Mesodermal cell (in vitro differentiated cells): ENCODE results near the gene SPAG9.
A peak's percentile ranks its signal among the peaks of the same experiment; 100 is the strongest.
"Not testable (repeated sequence)": the region's sequence is repeated elsewhere in the genome, so short reads cannot be mapped to it uniquely, and the experiment has no call there.

Source experiments
- H3K27ac ChIP-seq: 2 replicates; pipeline ENCODE4 v1.7.0; 2013; ENCODE audit warnings: mild to moderate bottlenecking, low read depth, low read length, moderate library complexity; ENCODE audit not compliant: severe bottlenecking
- H3K36me3 ChIP-seq: 2 replicates; pipeline ENCODE4 v1.7.1; 2013; ENCODE audit warnings: mild to moderate bottlenecking, low read length, moderate library complexity; ENCODE audit not compliant: control insufficient read depth, insufficient read depth
- H3K4me1 ChIP-seq: one replicate; pipeline ENCODE4 v1.7.1; 2013; ENCODE audit warnings: mild to moderate bottlenecking, low read length; ENCODE audit not compliant: insufficient read depth, control insufficient read depth, poor library complexity, severe bottlenecking
- H3K4me3 ChIP-seq: 2 replicates; pipeline ENCODE4 v1.7.0; 2013; ENCODE audit warnings: low read length, control low read depth, mild to moderate bottlenecking; ENCODE audit not compliant: insufficient read depth, poor library complexity, severe bottlenecking; ENCODE audit errors: extremely low read depth
- H3K9me3 ChIP-seq: 2 replicates; pipeline ENCODE4 v1.7.1; 2013; ENCODE audit warnings: mild to moderate bottlenecking, low read length, moderate library complexity; ENCODE audit not compliant: control insufficient read depth
- WGBS, 2 experiments: methylation state at CpG; one replicate each; pipeline ENCODE4 v1.1.5; 2013; ENCODE audit warnings: missing lambda C conversion rate in 2 of 2; ENCODE audit not compliant: insufficient coverage in 2 of 2; 5-methylcytosine and 5-hydroxymethylcytosine counted together

SPAG9 gene

DNA sequence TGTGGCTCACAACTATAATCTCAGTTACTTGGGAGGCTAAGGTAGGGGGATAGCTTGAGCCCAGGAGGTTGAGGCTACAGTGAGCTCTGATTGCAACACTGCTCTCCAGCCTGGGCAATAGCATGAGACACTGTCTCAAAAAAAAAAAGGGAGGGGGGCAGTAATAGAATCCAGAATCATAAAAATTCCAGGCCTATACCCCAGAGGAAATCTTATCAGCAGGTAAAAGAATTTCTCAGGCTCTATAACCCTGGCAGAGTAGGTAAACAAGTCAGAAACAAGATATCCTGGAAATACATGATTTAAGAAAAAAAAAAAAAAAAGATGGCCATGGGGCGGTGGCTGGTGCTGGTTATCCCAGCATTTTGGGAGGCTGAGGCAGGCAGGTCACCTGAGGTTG lies 12.9 kb downstream of the SPAG9 start:
- H3K4me3 ChIP-seq: no peak overlapping the region
- no peaks in the 10 kb centered on the region for H3K9me3 ChIP-seq
- 86 to 100% methylated on average over 1 of the region's 1 CpG for WGBS, 2 experiments
- H3K4me1 ChIP-seq: no peaks in the 10 kb centered on the region
- peaks cover 26% of the 10 kb centered on the region for H3K36me3 ChIP-seq
- no peak overlapping the region for H3K27ac ChIP-seq

DNA sequence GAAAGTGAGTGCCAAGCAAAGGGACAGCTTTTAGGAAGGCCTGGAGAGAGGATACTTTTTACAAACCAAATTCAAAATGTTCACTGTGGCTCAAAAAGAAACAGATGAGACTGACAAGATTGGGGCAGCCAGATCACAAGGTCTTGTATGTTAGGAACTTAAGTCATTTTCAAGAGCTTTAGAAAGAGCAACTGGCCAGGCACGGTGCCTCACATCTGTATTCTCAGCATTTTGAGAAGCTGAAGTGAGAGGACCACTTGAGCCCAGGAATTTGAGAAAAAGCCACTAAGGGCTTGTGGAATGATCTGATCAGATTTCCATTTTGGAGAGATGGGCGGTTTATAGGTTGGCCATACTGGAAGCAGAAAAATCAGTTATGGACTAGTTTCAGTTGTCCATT lies 17.2 kb downstream of the SPAG9 start:
- Histone ChIP-seq H3K27ac (peak overlapping the region; percentile 2), H3K9me3 (no peaks in the 10 kb centered on the region), H3K4me1 (no peaks in the 10 kb centered on the region), H3K36me3 (peaks cover 12% of the 10 kb centered on the region), H3K4me3 (no peak overlapping the region)
- WGBS, 2 experiments: 90 to 95% methylated on average over 1 to 2 of the region's 2 CpGs

- no peaks in the 10 kb centered on the region for H3K4me1 ChIP-seq
- H3K27ac ChIP-seq: peak overlapping the region; percentile 2
- H3K4me3 ChIP-seq: no peak overlapping the region
- H3K9me3 ChIP-seq: no peaks in the 10 kb centered on the region
- peaks cover 12% of the 10 kb centered on the region for H3K36me3 ChIP-seq
- WGBS, 2 experiments: 86 to 94% methylated on average over 2 of the region's 3 CpGs
These were observed 17.6 kb downstream of the SPAG9 start for GRCh38 chr17:51103050-51103449.

DNA sequence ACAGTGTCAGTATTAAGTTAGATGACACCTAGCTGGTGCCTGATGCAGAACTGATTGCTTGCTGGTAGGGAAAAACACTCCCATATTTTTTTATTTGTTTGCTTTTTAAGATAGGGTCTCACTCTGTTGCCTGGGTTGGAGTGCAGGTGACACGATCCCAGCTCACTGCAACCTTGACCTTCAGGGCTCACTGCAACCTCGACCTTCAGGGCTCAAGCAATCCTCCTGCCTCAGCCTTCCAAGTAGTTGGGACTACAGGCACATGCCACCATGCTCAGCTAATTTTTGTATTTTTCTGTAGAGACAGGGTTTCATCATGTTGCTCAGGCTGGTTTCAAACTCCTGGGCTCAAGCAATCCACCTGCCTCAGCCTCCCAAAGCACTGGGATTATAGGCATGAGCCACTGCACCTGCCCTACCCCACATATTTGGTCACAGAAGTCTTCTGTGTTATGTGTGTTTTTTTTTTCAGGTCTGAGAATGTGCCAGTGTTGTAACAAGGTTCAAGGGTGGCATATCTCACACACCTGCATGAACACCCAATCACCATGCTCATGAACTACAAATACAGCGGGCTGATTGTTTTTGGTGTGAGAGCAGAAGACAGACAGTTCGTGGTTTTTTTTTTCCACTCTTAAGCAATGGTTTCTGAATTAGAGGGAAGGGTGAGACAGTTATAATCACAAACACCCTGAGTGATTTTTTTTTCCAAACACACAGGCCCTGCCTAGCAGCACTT lies 22.8 kb downstream of the SPAG9 start:
- no peaks in the 10 kb centered on the region for H3K9me3 ChIP-seq
- H3K27ac ChIP-seq: no peak overlapping the region
- no peak overlapping the region for H3K4me3 ChIP-seq
- WGBS, 2 experiments: 89 to 100% methylated on average over 2 of the region's 4 CpGs
- peaks cover 10% of the 10 kb centered on the region for H3K36me3 ChIP-seq
- H3K4me1 ChIP-seq: no peaks in the 10 kb centered on the region

DNA sequence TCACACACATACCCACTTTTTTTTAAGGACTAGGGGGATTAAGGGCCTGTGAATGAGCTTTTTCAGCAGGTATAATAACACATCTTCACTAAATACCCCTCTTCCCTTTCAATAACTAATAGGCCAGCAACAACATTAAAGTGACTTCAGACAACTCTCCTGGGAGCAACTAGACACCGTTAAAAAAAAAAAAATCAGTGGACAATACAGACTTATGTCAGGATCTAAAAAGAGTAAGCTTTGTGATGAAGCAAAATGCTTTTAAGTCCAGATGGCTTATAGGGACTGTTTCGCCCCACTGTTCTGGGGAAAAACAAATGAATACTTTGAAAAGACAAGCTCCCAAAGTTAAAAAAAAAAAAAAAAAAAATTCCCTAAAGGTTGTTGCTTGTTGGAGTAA lies 29.0 kb downstream of the SPAG9 start:
- H3K27ac ChIP-seq: no peak overlapping the region
- whole genome bisulfite sequencing, 2 experiments: no CpG with 5 or more reads among the region's 2 CpGs
- no peaks in the 10 kb centered on the region for H3K9me3 ChIP-seq
- H3K36me3 ChIP-seq: no peaks in the 10 kb centered on the region
- H3K4me1 ChIP-seq: no peaks in the 10 kb centered on the region
- no peak overlapping the region for H3K4me3 ChIP-seq

- not testable (repeated sequence) for H3K4me1 ChIP-seq, H3K4me3 ChIP-seq, H3K36me3 ChIP-seq, H3K9me3 ChIP-seq, H3K27ac ChIP-seq
- WGBS, 2 experiments: 84 to 93% methylated on average over 3 to 4 of the region's 10 CpGs
These were observed 31.8 kb downstream of the SPAG9 start for GRCh38 chr17:51088868-51089267.

GRCh38 chr17:51088287-51088686 lies 32.4 kb downstream of the SPAG9 start:
- Histone ChIP-seq H3K9me3 (no peaks in the 10 kb centered on the region), H3K4me1 (no peaks in the 10 kb centered on the region), H3K27ac (no peak overlapping the region), H3K36me3 (no peaks in the 10 kb centered on the region), H3K4me3 (no peak overlapping the region)
- WGBS, 2 experiments: 92 to 100% methylated on average over 2 of the region's 9 CpGs

- 85 to 100% methylated on average over 1 of the region's 2 CpGs for WGBS, 2 experiments
- Histone ChIP-seq H3K27ac (no peak overlapping the region), H3K9me3 (no peaks in the 10 kb centered on the region)
These were observed 33.5 kb downstream of the SPAG9 start for GRCh38 chr17:51087072-51087757.

GRCh38 chr17:51085150-51085805 lies 35.4 kb downstream of the SPAG9 start:
- H3K36me3 ChIP-seq: peaks cover 4% of the 10 kb centered on the region
- no peaks in the 10 kb centered on the region for H3K9me3 ChIP-seq
- no peak overlapping the region for H3K27ac ChIP-seq
- H3K4me1 ChIP-seq: no peaks in the 10 kb centered on the region
- H3K4me3 ChIP-seq: no peak overlapping the region
- WGBS, 2 experiments: 100% methylated on average over 2 of the region's 6 CpGs

More at GRCh38 chr17:51087072-51087757, 33.5 kb downstream of the SPAG9 start:
- no peaks in the 10 kb centered on the region for H3K36me3 ChIP-seq
- H3K4me1 ChIP-seq: no peaks in the 10 kb centered on the region
- no peak overlapping the region for H3K4me3 ChIP-seq

GRCh38 chr17:51083981-51084380 lies 36.7 kb downstream of the SPAG9 start:
- Histone ChIP-seq H3K36me3 (peaks cover 10% of the 10 kb centered on the region), H3K4me3 (no peak overlapping the region), H3K9me3 (no peaks in the 10 kb centered on the region), H3K4me1 (no peaks in the 10 kb centered on the region), H3K27ac (no peak overlapping the region)
- WGBS, 2 experiments: no CpG with 5 or more reads among the region's 1 CpG
